ENCODE measurements around the gene FGGY. TPM values are rescaled to one million over a fixed set of nuclear protein-coding genes. Genes with fewer than 3 reads are reported as not detected.

FGGY gene
- total RNA-seq, 1 donor, result 24.6 TPM

DNA sequence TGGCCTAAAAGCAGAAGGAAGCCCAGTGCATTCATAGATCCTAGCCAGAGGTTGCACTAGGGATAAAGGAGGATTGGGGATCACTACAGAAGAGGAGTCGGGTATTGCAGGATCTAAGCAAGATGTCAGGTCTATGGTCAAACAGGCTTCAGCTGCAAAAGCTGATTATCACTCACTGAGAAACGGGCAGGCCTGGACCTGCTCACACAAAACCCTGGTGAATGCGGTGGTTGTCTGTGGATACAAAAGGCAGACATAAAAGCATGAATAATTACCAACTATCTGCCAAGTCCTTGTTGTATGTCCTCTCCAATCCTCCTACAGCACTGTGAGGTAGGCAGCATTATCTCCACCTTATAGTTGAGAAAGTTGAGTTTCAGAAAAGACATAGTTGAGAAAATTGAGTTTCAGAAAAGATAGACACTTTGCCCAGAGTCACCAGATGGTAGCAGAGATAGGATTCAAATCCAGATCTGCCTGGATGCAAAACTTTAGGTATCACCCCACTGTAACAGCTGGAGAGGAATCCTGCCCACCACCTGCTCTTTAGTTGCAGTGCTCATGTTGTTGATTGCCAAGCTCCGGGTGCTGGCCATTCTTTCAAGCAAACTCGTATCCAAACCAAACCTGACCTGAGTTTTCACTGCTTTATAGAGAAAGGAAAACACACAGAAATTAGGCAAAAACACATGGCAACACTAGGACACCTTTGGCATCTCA is 468.3 kb downstream of the FGGY start:
- DNase-seq (ENCODE audit: insufficient read length, low spot score, missing footprints), result no peak
- TF ChIP-seq, protein P1, sequence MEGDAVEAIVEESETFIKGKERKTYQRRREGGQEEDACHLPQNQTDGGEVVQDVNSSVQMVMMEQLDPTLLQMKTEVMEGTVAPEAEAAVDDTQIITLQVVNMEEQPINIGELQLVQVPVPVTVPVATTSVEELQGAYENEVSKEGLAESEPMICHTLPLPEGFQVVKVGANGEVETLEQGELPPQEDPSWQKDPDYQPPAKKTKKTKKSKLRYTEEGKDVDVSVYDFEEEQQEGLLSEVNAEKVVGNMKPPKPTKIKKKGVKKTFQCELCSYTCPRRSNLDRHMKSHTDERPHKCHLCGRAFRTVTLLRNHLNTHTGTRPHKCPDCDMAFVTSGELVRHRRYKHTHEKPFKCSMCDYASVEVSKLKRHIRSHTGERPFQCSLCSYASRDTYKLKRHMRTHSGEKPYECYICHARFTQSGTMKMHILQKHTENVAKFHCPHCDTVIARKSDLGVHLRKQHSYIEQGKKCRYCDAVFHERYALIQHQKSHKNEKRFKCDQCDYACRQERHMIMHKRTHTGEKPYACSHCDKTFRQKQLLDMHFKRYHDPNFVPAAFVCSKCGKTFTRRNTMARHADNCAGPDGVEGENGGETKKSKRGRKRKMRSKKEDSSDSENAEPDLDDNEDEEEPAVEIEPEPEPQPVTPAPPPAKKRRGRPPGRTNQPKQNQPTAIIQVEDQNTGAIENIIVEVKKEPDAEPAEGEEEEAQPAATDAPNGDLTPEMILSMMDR (IDR thresholded peaks at IDR 0.05; ENCODE audit: extremely low read depth, low read depth, low read length), result no peak

DNA sequence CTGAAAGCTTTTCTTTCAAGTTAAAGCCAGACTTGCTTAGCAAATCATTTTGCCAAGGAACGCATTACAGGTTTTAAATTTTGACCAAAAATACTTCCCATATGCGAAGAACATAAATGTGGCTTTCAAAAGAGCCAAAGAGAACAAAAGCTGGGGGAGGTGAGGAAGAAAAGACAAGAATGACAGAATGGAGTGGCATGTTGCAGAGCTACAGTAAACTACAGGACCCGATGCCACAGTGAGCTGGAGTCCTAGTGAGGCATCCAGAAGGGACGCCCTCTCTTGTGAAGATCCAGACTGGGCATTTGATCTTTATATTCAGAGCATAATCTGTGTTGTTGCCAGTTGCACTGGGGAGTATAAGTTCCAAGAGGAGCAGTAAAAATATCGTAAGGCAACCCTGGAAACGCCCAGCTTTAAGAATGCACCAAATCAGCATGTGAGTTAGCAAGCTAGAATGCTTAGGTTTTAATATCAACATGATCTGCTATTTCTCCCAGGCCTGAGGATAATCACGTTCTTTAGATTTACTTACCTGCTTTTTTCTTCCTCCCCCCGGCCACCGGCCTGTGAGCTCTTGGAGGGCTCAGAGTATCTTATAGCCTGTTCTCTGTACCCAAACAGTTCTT is 469.4 kb downstream of the FGGY start:
- no peaks in the 10 kb centered on the region for H3K9me3 ChIP-seq (ENCODE audit: low read depth, low read length)
- H3K4me3 ChIP-seq (ENCODE audit: insufficient read depth, low read length), result no peak overlapping the region
- no peaks in the 10 kb centered on the region for H3K79me2 ChIP-seq (ENCODE audit: insufficient read depth, low read length)
- peaks cover 5% of the 10 kb centered on the region for H3K4me1 ChIP-seq (ENCODE audit: insufficient read depth, low read length)
- peak overlapping the region; percentile 10 for H2AFZ ChIP-seq (ENCODE audit: low read length)
- peak overlapping the region; percentile 12 for H3K4me2 ChIP-seq (ENCODE audit: insufficient read depth, low read length)
- TF ChIP-seq, protein P1 (IDR thresholded peaks at IDR 0.05; ENCODE audit: extremely low read depth, low read depth, low read length), result no peak
- no peaks in the 10 kb centered on the region for H3K27me3 ChIP-seq (ENCODE audit: insufficient read depth, low read length)
- no peaks in the 10 kb centered on the region for H3K36me3 ChIP-seq (ENCODE audit: insufficient read depth, low read length)
- H4K20me1 ChIP-seq (ENCODE audit: insufficient read depth, low read length), result no peaks in the 10 kb centered on the region
- H3K27ac ChIP-seq (ENCODE audit: low read depth, low read length), result no peak overlapping the region
- DNase-seq (ENCODE audit: insufficient read length, low spot score, missing footprints), result no peak

More for the DNA sequence above, 468.3 kb downstream of the FGGY start:
- no peak overlapping the region for H2AFZ ChIP-seq (ENCODE audit: low read length)
- no peaks in the 10 kb centered on the region for H3K36me3 ChIP-seq (ENCODE audit: insufficient read depth, low read length)
- H4K20me1 ChIP-seq (ENCODE audit: insufficient read depth, low read length), result no peaks in the 10 kb centered on the region
- no peak overlapping the region for H3K4me3 ChIP-seq (ENCODE audit: insufficient read depth, low read length)
- H3K4me2 ChIP-seq (ENCODE audit: insufficient read depth, low read length), result no peak overlapping the region
- H3K4me1 ChIP-seq (ENCODE audit: insufficient read depth, low read length), result peaks cover 7% of the 10 kb centered on the region
- no peaks in the 10 kb centered on the region for H3K9me3 ChIP-seq (ENCODE audit: low read depth, low read length)
- no peaks in the 10 kb centered on the region for H3K79me2 ChIP-seq (ENCODE audit: insufficient read depth, low read length)
- H3K27ac ChIP-seq (ENCODE audit: low read depth, low read length), result no peak overlapping the region
- H3K27me3 ChIP-seq (ENCODE audit: insufficient read depth, low read length), result no peaks in the 10 kb centered on the region

DNA sequence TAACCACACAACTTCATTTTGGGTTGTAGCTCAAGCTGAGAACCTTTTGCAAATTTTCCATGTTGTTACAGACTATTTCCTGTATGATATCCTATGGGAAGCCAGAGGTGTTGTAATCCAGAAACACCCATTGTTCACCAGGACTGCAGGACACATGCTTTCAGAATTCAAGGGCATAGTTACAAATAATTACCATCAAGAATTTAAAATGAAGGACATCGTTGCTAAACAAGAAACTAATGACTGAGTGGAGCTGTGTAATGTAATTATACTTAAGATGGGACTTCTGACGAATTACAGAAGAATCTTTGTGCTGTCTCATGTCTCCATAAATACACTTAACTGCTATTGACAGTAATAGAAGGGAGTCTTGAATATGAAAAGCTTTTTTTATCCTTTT is 470.2 kb downstream of the FGGY start:
- H3K4me3 ChIP-seq (ENCODE audit: insufficient read depth, low read length), result no peak overlapping the region
- H3K4me1 ChIP-seq (ENCODE audit: insufficient read depth, low read length), result no peaks in the 10 kb centered on the region
- H3K79me2 ChIP-seq (ENCODE audit: insufficient read depth, low read length), result no peaks in the 10 kb centered on the region
- no peaks in the 10 kb centered on the region for H3K27me3 ChIP-seq (ENCODE audit: insufficient read depth, low read length)
- no peak overlapping the region for H3K4me2 ChIP-seq (ENCODE audit: insufficient read depth, low read length)
- H3K9me3 ChIP-seq (ENCODE audit: low read depth, low read length), result no peaks in the 10 kb centered on the region
- DNase-seq (ENCODE audit: insufficient read length, low spot score, missing footprints), result peak; percentile 36
- H3K27ac ChIP-seq (ENCODE audit: low read depth, low read length), result no peak overlapping the region
- no peak overlapping the region for H2AFZ ChIP-seq (ENCODE audit: low read length)
- no peaks in the 10 kb centered on the region for H3K36me3 ChIP-seq (ENCODE audit: insufficient read depth, low read length)
- TF ChIP-seq, protein P1 (IDR thresholded peaks at IDR 0.05; ENCODE audit: extremely low read depth, low read depth, low read length), result no peak
- no peaks in the 10 kb centered on the region for H4K20me1 ChIP-seq (ENCODE audit: insufficient read depth, low read length)

Data from osteoblast (primary cell).